Endodermal cell (in vitro differentiated cells): Measurements from ENCODE around the gene MTUS2. TPM values are rescaled to one million over a fixed set of nuclear protein-coding genes. Genes with fewer than 3 reads are reported as not detected.
A peak's percentile ranks its signal among the peaks of the same experiment; 100 is the strongest.

Experiments used
- DNase-seq: peaks from one replicate; pipeline ENCODE4 v3.0.0-alpha.2; 2017
- H3K27ac ChIP-seq: 2 replicates; pipeline ENCODE4 v1.5.1; 2013; ENCODE audit warnings: mild to moderate bottlenecking, low read depth, low read length, moderate library complexity
- H3K27me3 ChIP-seq: 2 replicates; pipeline ENCODE4 v1.6.1; 2013; ENCODE audit warnings: mild to moderate bottlenecking, low read length, moderate library complexity; ENCODE audit not compliant: insufficient read depth, control insufficient read depth, poor library complexity, severe bottlenecking
- H3K36me3 ChIP-seq: 2 replicates; pipeline ENCODE4 v1.7.0; 2013; ENCODE audit warnings: mild to moderate bottlenecking, low read length, moderate library complexity; ENCODE audit not compliant: control insufficient read depth, insufficient read depth
- H3K4me1 ChIP-seq: one replicate; pipeline ENCODE4 v1.7.0; 2013; ENCODE audit warnings: low read length; ENCODE audit not compliant: control insufficient read depth, insufficient read depth
- H3K4me3 ChIP-seq: 2 replicates; pipeline ENCODE4 v1.5.1; 2013; ENCODE audit warnings: mild to moderate bottlenecking, low read length, moderate library complexity
- H3K9ac ChIP-seq: 2 replicates; pipeline ENCODE4 v1.6.1; 2013; ENCODE audit warnings: mild to moderate bottlenecking, low read length, moderate library complexity; ENCODE audit not compliant: poor library complexity, severe bottlenecking; ENCODE audit errors: extremely low read depth
- H3K9me3 ChIP-seq: 2 replicates; pipeline ENCODE4 v1.6.1; 2013; ENCODE audit warnings: mild to moderate bottlenecking, low read length, moderate library complexity; ENCODE audit not compliant: control insufficient read depth
- H3K27ac Mint-ChIP-seq: 2 replicates; pipeline ENCODE4 v1.8.0; 2020; ENCODE audit warnings: mixed read lengths
- H3K27me3 Mint-ChIP-seq: 2 replicates; pipeline ENCODE4 v1.8.0; 2021; ENCODE audit warnings: mild to moderate bottlenecking, mixed read lengths; ENCODE audit not compliant: insufficient read depth
- H3K36me3 Mint-ChIP-seq: 2 replicates; pipeline ENCODE4 v1.8.0; 2020; ENCODE audit warnings: low read depth, mixed read lengths
- H3K4me1 Mint-ChIP-seq: 2 replicates; pipeline ENCODE4 v1.8.0; 2020; ENCODE audit warnings: mixed read lengths
- H3K4me3 Mint-ChIP-seq: 2 replicates; pipeline ENCODE4 v1.8.0; 2020; ENCODE audit warnings: mild to moderate bottlenecking, moderate library complexity, mixed read lengths
- H3K9me3 Mint-ChIP-seq: 2 replicates; pipeline ENCODE4 v1.8.0; 2020; ENCODE audit warnings: mild to moderate bottlenecking, mixed read lengths
- CTCF ChIP-seq: fragments of 200-600 bp; sonication (generic); conservative IDR thresholded peaks from 2 replicates; pipeline ENCODE4 v1.5.0; 2021; ENCODE audit warnings: antibody characterized with exemption, mild to moderate bottlenecking
- WGBS, 2 experiments: methylation state at CpG; one replicate each; pipeline versions ENCODE4 v1.1.5 to v1.1.7; 2013; ENCODE audit warnings: missing lambda C conversion rate in 2 of 2, mixed read lengths in 1 of 2; ENCODE audit not compliant: insufficient coverage in 1 of 2, insufficient read length in 1 of 2; 5-methylcytosine and 5-hydroxymethylcytosine counted together
- total RNA-seq, 2 donors: library from RNA; stranded (reverse); fragmentation: NEBNext Ultra II Directional in 1 of 2; extraction: Animal tissue kit (Norgen Biotek cat#: 25700) in 1 of 2; gene quantifications; 2 replicates in 1 of 2; 3 replicates in 1 of 2; pipeline ENCODE4 v1.2.1, GENCODE V29; 2021

The MTUS2 gene
- total RNA-seq, 2 donors from 2014 or later = 1.2 to 1.3 TPM

DNA sequence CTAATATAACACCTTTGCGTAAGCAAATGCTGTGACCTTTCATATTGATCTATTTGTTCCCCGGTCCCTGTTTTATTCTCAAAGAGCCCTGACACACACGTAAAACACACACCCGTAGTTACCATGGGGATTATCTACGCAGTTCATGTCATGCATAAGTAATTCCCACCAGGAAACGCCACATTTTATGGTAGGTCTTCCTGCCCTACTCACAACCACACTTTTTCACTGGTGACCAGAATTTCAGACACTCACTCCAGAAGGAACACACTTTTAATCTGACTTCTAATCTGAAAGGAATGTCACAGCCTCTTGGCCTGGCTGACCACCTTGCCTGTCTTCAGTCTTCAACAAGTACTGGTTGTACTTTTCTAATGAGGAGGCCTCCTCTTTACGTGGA lies 728.6 kb downstream of the MTUS2 start:
- Histone ChIP-seq H3K9me3 (peaks cover 9% of the 10 kb centered on the region), H3K36me3 (peaks cover 20% of the 10 kb centered on the region), H3K4me3 (no peak overlapping the region), H3K27me3 (peaks cover under 1% of the 10 kb centered on the region), H3K9ac (no peak overlapping the region), H3K27ac (no peak overlapping the region), H3K4me1 (peaks cover 3% of the 10 kb centered on the region)
- DNase-seq = peak; percentile 39
- TF ChIP-seq CTCF = no peak
- Mint-ChIP-seq H3K4me3 (no peak overlapping the region), H3K27me3 (peaks cover 48% of the 10 kb centered on the region), H3K4me1 (peaks cover 25% of the 10 kb centered on the region), H3K27ac (no peak overlapping the region), H3K9me3 (peaks cover 5% of the 10 kb centered on the region), H3K36me3 (peaks cover 37% of the 10 kb centered on the region)
- whole genome bisulfite sequencing, 2 experiments = 84 to 91% methylated on average over 7 of the region's 7 CpGs

- Histone ChIP-seq H3K9me3 (peaks cover 9% of the 10 kb centered on the region), H3K9ac (no peak overlapping the region), H3K4me1 (peaks cover 3% of the 10 kb centered on the region), H3K4me3 (no peak overlapping the region), H3K27me3 (peaks cover 7% of the 10 kb centered on the region), H3K27ac (no peak overlapping the region), H3K36me3 (peaks cover 20% of the 10 kb centered on the region)
- Mint-ChIP-seq H3K4me1 (peaks cover 25% of the 10 kb centered on the region), H3K4me3 (no peak overlapping the region), H3K36me3 (peaks cover 37% of the 10 kb centered on the region), H3K27me3 (peaks cover 60% of the 10 kb centered on the region), H3K9me3 (peaks cover 5% of the 10 kb centered on the region), H3K27ac (no peak overlapping the region)
- WGBS, 2 experiments = 93 to 95% methylated on average over 4 to 5 of the region's 5 CpGs
- no peak for DNase-seq
- TF ChIP-seq CTCF = no peak
These were observed 730.4 kb downstream of the MTUS2 start for GRCh38 chr13:29550430-29550988.

- H3K36me3 ChIP-seq = peaks cover 20% of the 10 kb centered on the region
- H3K4me3 ChIP-seq = no peak overlapping the region
- H3K27ac Mint-ChIP-seq = no peak overlapping the region
- H3K4me1 ChIP-seq = peaks cover 3% of the 10 kb centered on the region
- no peak overlapping the region for H3K27ac ChIP-seq
- H3K9ac ChIP-seq = no peak overlapping the region
- WGBS, 2 experiments = 99 to 100% methylated on average over 3 to 6 of the region's 6 CpGs
- H3K27me3 ChIP-seq = peaks cover 7% of the 10 kb centered on the region
- peaks cover 37% of the 10 kb centered on the region for H3K36me3 Mint-ChIP-seq
- H3K9me3 Mint-ChIP-seq = peaks cover 5% of the 10 kb centered on the region
- TF ChIP-seq CTCF = no peak
- DNase-seq = no peak
- peaks cover 25% of the 10 kb centered on the region for H3K4me1 Mint-ChIP-seq
- H3K27me3 Mint-ChIP-seq = peaks cover 60% of the 10 kb centered on the region
- H3K9me3 ChIP-seq = peaks cover 9% of the 10 kb centered on the region
- H3K4me3 Mint-ChIP-seq = no peak overlapping the region
These were observed 731.1 kb downstream of the MTUS2 start for GRCh38 chr13:29551214-29551613.

Other genes with a start within 250 kb of the MTUS2 start
- gene POMP, start 161.2 kb upstream of the MTUS2 start, total RNA-seq = 10 to 100 TPM; 88.8 to 95.4 TPM
- 1 to 10 TPM; 1.8 to 2.9 TPM for gene SLC46A3, start 101.4 kb upstream of the MTUS2 start, total RNA-seq